ENCODE measurements around the gene PLXDC1. TPM values are rescaled to one million over a fixed set of nuclear protein-coding genes. Genes with fewer than 3 reads are reported as not detected.

PLXDC1 gene
- total RNA-seq, 2 donors from 2014 or later, result 16.0 to 27.2 TPM

DNA sequence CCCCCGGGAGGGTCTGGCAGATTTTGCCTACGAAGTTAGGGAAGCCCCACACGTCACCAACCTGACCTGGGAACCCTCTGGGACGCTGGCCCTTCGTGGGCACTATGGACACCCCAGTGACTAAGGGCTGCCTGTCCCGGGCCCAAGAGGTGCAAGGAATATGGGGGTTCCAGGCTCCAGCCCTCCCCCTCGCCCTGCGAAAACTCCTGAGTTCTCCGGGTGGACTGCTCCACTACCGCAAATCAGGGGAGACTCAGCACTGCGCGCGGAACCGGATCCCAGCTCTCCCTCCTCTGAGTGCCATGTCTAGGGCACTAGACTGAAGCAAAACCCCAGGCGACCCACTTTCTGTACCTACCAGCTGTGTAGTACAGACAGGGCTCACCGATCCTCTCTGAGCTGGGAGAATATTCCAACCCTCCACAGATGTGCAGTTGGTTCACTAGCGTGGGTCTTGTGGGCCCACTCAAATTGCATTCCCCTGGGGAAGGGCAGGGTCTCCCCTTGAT is 14.5 kb upstream of the PLXDC1 start, which contains the start of gene ARL5C:
Gene ARL5C (minus strand): TSS at position 321 of the 509 bp plus-strand sequence. CDS start 401 bp downstream, outside the sequence.
- no peak for DNase-seq (ENCODE audit: low spot score)
- intact Hi-C loops (cut with DNase I), result no loop called here

DNA sequence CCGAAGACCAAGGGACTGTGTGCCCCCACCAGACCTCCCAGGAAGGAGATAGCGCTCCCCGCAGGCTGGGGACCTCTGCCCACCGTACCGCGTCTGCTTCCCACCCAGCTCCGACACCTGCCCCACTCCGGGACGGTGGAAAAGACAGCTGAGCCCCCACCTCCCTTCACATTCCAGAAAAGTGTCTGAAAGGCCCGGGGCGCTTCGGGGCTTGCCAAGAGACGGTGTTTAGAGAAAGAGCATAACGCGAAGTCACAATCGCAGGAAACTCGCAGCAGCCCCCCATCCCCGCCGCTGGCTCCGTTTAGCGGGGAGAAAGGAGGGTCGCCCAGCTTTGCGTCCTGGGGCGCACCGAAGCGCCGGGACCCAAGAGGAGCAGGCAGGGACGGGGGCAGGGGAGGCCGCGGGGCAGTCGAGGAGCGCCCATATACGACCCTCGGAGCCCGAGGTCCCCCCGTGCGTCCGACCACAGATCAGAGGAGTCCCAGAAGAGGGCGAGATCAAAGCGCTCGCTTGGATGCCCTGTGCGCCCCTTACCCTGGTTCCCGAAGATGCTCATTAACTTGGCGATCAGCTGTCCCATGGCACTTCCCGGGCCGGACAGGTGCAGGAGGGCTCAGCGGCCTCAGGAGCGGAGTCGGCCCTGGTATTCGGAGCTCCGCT is 13.9 kb upstream of the PLXDC1 start:
- intact Hi-C loops (cut with DNase I), result no loop called here
- DNase-seq (ENCODE audit: low spot score), result no peak

DNA sequence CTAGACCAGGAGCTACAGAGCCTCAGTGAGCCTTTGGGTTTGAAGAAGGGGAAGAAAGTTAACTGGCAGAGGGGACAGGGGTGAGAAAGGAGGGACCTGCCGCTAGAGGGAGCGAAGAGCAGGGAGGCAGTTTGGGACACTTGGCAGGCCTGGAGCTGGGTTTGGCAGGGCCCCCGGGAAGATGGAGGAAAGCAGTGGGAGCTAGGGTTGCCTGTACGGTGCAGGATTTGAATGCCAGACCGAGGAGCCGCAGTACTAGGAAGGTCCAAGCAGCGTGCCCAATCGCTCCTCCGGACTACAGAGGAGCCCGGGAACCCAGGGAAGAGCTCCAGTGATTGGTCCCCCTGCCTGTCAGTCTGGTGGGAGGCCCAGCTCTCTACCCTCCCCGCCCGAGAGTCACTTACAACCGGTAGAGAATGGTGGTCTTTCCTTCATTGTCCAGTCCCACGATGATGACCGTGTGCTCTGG is 13.3 kb upstream of the PLXDC1 start:
- peak; percentile 96 for DNase-seq (ENCODE audit: low spot score)
- intact Hi-C loops (cut with DNase I), result no loop called here

DNA sequence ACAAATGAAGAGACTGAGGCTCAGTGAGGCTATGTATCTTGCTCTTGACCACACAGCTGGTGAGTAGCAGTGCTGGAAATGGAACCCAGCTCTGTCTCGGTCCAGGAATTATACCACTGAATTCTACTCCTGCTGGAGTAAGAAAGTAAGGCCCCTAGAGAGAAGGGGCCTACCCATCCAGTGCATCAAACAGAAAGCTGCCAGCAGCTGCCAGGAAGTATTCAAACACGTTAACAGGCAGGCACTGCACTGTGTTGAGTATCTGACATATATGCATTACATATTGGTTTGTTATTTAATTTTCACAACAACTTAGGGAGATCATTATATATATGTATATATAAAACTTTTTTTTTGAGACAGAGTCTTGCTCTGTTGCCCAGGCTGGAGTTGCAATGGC is 10.5 kb upstream of the PLXDC1 start:
- DNase-seq (ENCODE audit: low spot score), result no peak
- intact Hi-C loops (cut with DNase I), result no loop called here

DNA sequence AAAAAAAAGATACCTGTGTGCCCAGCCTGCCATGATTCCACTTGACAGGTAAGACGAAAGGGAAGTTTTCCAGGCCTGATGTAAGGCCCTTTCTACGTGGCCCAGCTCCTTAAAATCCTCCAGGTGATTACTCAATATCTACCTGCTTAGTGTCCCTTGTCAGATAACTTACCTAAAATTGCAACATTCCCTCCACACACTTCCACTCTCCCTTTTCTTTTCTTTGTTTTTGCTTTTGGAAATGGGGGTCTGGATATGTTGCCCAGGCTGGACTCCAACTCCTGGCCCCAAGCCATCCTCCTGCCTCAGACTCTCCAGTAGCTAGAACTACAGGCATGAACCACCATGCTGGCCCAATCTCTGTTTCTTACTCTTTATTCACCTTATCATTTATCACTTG is 7.2 kb upstream of the PLXDC1 start:
- intact Hi-C loops (cut with DNase I), result loop anchor here in 1 of 2 donors (10.0 kb wide), 1 partner anchor 94 kb away; no protein-coding TSS in a partner anchor
- DNase-seq (ENCODE audit: low spot score), result no peak

DNA sequence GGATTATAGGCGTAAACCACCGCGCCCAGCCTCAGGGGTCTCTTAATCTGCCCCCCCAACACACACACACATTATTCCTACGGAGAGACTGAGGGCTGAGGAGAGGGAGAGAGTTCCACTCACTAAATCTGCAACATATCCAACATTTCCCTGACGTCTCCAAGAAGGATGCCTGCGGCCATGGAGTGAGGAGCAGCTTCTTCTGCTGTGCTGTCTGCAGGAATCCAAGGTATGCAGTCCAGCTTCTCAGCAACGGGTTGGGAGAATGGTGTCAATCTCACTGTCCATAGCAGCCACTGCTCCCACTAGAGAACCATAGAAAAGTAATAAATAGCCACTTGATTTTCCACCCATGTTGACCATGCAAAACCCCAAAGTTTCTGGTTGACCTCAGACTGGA is 5.1 kb upstream of the PLXDC1 start:
- intact Hi-C loops (cut with DNase I), result loop anchor here in 1 of 2 donors (10.0 kb wide), 1 partner anchor 92 kb away; no protein-coding TSS in a partner anchor
- DNase-seq (ENCODE audit: low spot score), result no peak

DNA sequence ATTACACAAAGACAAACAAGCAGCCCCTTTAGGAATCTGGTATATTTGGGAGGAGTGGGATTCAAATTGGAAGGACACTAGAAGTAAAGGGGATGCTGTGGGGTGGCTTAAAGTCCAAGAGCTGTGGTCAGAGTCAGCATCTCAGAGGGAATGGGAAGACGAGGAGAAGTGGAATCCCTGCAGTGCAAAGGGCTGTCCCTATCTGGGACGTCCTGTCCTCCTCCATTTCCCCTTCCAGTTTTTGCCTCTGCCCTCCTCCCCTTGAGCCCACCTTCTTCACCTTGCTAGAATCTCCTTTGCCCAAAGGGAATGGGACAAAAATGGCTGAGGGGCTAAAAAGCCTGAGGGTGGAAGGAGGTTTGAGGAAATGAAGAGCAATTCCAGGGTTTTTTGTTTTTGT is 4.2 kb upstream of the PLXDC1 start:
- intact Hi-C loops (cut with DNase I), result loop anchor here in 1 of 2 donors (10.0 kb wide), 1 partner anchor 91 kb away; no protein-coding TSS in a partner anchor
- no peak for DNase-seq (ENCODE audit: low spot score)

DNA sequence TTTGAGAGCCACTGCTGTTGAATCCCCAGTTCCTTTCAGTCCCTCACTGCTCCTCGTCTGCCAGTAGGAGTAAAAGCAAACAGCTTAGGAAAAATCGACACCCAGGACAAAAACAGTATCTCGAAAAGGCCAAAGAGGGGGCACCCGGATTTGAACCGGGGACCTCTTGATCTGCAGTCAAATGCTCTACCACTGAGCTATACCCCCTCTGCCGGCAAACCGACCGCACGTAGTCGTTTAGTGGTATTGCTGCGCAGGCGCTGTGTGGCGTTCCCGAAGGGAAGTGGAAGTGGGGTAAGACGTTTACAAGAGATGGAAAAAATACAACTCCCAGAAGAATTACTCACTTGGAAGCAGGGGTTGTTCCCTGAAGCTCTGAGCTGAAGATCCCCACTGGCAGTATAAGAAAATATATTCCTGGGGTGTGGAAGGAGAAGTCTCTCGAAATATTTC is 2.2 kb upstream of the PLXDC1 start:
- intact Hi-C loops (cut with DNase I), result loop anchor here (2.0 to 10.0 kb wide), 4 partner anchors 86 to 171 kb away; no protein-coding TSS in a partner anchor
- DNase-seq (ENCODE audit: low spot score), result peak; percentile 97

DNA sequence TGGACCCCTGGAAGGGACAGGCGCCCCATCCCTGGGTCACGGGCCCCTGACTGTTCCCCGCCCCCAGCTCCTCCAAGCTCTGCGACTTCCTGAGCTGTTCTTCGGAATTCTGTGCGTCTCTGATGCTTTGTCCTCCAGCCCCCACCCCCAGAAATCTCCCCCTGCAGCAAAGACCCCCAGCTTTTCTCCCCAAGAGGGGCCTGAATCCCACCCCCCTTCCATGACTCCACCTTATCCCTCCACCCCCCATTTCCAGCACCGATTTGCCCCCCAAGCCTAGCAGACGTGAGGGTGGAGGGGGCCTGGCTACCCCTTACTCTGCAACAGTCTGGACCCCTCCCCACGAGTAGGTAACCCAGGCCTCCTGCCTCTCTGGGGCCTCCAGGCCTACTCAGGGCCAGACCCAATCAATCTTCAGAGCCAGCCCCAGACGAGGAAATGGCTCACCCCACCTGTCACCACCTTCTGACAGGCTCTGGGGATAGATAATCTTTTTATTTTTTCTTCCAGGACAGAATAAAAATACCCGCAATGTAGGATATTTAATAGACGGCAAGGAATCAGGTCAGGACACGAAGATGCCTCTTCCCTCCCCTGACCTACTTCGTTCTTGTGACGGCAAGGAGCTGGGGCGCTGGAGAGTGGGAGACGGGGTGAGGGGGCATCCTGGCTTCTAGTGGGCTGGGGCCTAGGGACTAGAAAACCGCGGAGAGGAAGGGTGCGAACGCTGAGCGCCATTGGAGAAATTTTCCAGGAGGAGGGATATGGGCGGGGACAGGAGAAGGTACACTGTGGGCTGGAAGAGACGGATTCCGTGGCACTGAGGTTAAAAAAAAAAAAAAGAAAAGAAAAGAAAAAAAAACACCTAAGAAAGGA is 744 bp upstream of the PLXDC1 start:
- intact Hi-C loops (cut with DNase I), result loop anchor here (2.0 to 10.0 kb wide), 4 partner anchors 85 to 170 kb away; no protein-coding TSS in a partner anchor
- DNase-seq (ENCODE audit: low spot score), result no peak

DNA sequence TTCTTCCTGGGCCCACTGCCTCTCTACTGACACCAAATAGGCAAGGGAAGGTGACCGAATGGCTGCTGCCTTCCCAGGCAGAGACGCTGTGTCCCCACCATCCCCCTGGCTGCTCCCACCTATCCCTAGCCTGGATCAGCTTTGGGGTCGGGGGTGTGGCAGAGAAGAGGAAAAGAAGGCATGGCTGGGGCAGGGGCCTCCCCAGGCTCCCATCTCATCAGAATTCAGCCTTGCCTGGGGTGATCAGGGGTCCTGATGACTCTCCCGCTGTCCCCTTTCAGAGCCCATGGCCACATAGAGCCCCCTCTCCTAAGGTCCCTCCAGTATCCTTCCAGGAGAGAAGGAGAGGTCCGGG is 665 bp downstream of the PLXDC1 start:
- intact Hi-C loops (cut with DNase I), result loop anchor here (5.0 to 10.0 kb wide), 3 partner anchors 83 to 168 kb away; no protein-coding TSS in a partner anchor
- DNase-seq (ENCODE audit: low spot score), result no peak

DNA sequence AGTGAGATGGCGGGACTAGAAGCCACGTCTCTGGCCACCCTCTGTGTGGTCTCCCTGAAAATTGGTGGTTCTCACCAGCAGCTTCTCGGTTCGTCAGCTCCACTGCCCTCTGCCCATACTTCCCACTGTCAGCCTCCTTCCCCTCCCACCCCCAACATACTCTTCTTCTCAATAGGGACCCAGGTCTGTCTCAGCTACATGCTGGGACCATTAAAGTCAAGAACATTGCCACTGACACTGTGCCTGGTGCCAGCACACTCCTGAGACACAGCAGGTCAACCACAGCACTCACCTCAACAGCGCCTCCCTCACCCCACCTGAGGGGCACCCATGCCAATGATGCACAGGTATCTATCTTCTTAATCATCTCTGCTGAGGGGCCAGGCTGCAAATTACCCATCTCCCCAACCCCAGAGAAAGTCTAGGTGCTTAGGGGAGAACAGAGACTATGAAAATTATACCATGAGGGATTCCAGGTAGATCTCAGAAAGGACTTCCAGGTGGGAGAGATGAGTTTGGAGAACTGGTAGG is 1.3 kb downstream of the PLXDC1 start:
- no peak for DNase-seq (ENCODE audit: low spot score)
- intact Hi-C loops (cut with DNase I), result loop anchor here (5.0 to 10.0 kb wide), 3 partner anchors 83 to 168 kb away; no protein-coding TSS in a partner anchor

DNA sequence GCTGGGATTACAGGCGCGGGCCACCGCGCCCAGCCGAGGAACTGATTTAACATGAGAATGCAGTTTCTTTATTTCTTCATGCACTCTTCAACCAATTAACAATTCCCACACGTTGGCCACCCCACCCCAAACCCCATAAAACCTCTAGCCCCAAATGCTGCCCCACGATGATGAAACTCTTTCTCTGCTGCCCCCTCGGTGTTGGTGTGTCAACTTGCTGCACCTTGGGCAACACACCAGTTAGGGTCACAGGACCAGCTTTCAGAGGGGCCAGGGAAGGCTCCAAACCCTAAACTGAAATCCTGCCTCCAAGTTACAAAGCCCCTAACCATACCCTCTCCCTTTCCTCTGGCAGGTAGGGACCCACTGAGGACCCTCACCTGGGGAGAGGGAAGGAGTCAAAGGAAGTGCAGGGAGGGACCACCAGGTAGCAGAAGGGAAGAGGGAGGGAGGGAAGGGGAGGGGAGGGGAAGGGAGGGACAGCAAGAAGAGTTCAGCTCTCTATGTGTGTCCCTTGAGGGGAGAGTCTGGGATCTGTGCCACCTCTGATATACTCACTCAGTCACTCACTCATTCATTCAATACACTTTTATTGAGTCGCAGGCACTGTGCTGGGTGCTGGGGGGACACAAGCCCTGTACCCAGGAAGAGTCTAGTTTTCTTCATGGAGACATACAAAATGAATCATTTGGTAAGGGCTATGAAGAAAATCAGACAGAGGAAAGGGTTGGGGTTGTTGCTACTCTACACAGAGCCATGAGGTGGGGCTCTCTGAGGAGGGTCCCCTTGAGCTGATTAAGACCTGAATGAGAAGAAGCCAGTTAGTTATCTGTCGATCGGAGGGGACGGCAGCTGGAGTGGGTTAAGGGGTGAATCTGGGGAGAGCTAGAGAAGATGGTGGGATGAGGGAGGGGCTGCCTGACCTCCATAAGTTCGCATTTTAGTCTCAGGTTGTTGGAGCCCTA is 3.9 kb downstream of the PLXDC1 start:
- intact Hi-C loops (cut with DNase I), result loop anchor here in 1 of 2 donors (1.0 kb wide), 1 partner anchor 29 kb away; no protein-coding TSS in a partner anchor

DNA sequence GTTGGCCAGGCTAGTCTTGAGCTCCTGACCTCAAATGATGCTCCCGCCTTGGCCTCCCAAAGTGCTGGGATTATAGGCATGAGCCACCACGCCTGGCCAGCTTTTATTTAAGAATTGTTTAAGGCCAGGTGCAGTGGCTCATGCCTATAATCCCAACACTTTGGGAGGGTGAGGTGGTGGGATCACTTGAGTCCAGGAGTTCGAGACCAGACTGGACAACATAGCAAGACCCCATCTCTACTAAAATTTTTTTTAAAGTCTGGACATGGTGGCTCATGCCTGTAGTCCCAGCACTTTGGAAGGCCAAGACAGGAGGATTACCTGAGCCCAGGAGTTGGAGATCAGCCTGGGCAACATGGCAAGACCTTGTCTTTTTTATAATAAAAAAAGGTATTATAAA is 5.2 kb downstream of the PLXDC1 start:
- intact Hi-C loops (cut with DNase I), result no loop called here
- DNase-seq (ENCODE audit: low spot score), result no peak

More for the DNA sequence above, 3.9 kb downstream of the PLXDC1 start:
- no peak for DNase-seq (ENCODE audit: low spot score)

DNA sequence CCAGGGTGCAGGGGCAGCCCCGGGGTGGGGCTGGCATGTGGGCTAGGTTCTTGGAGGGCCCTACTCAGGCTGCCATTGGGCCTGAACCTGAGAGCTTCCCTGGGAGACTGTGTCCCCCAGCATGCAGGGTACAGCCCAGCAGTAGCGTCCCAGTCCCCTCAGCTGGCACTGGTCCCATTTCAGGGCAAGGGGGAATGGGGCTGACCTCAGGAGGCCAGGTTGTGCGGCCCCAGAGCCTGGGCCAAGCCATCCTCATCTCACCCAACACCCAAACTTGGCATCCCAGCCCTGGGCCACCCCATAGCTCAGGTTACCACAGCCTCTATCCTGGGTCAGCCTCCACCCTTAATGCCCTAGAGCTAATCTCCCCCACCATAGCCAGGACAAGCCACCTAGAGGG is 6.3 kb downstream of the PLXDC1 start:
- intact Hi-C loops (cut with DNase I), result no loop called here
- no peak for DNase-seq (ENCODE audit: low spot score)

DNA sequence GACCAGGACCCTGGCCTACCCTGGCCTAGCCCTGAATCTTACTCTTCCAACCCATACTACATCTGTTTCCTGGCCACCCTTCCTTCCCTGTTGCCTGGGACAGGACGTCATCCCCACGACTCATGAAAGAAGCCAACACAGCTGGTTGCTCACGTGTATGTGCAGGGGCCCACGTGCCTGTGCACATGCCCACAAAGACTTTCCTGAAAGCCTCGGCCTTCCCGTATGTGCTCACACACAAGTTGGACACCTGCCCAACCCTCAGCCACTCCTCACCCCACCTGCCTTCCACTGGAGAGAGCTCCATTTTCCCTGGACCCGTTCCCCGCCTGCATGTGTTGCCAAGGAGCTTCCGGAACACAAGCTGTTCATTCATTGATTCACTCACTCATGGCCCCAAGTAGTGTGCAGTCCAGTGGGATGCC is 7.0 kb downstream of the PLXDC1 start:
- intact Hi-C loops (cut with DNase I), result no loop called here
- DNase-seq (ENCODE audit: low spot score), result peak; percentile 96

DNA sequence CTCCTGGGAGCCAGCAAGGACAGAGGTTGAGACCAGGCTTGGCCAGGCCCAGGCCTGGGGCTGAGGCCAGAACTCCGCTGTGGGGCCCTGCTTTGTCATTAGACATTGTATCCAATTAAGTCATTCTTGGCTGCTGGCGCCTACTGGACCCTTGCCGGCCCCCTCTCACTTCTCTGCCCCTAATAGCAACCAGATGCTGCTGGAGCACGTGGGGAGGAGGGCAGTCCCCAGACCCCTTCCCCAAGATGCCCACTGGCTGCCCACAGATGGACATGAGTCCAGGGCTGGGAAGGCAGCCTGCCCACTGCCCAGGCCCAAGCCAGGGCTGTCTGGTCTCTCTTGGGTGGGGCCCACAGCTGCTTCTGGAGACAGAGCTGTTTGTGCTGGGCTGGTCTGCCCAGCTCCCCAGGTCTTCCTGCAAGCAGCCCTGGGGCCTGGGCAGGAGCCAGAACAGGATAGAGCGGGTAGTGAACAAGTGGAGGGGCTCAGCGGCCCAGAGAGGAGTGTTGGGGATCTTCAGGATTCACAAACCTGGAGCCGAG is 7.8 kb downstream of the PLXDC1 start:
- intact Hi-C loops (cut with DNase I), result no loop called here
- peak; percentile 89 for DNase-seq (ENCODE audit: low spot score)

DNA sequence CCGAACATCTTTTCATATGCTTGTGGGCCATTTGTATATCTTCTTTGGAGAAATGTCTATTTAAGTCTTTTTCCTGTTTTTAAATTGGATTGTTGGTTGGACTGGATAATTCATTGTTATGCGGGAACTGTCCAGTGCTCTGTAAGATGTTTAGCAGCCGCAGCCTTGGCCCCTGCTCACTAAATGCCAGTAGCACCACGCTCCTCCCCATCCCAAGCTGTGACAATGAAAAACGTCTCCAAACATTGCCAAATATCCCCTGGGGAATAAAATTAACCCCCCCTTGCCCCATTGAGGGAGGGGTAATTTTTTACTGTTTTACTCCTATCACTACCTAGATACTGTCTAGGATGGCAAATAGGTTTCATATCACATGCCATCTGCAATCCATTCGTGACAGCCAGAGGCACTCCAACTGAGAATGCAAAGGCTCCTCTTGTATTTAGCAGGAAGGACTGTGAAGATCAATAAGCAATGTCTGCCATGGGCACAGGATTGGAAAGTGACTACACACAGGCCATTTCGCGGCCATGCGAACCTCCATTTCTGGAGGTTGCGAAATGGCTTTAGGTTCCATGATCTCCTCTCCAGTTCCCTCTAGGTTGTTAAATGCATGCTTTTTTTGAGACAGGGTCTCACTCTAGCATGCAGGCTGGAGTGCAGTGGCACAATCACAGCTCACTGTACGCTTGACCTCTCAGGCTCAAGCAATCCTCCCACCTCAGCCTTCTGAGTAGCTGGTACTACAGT is 9.3 kb downstream of the PLXDC1 start:
- DNase-seq (ENCODE audit: low spot score), result no peak
- intact Hi-C loops (cut with DNase I), result no loop called here

Measured in posterior vena cava (tissue), 2 donors.